WTC11 (cell line): ENCODE results near the gene AQP7. TPM values are rescaled to one million over a fixed set of nuclear protein-coding genes. Genes with fewer than 3 reads are reported as not detected.
A peak's percentile ranks its signal among the peaks of the same experiment; 100 is the strongest.
"Not testable (repeated sequence)": the region's sequence is repeated elsewhere in the genome, so short reads cannot be mapped to it uniquely, and the experiment has no call there.

ENCODE experiments used
- ATAC-seq: fragments of 200-7000 bp; cut with Tn5 transposase; 2 replicates; pipeline ENCODE4 v1.10.0; 2021; ENCODE audit warnings: mild to moderate bottlenecking, moderate library complexity
- CTCF ChIA-PET: fragments of 300-600 bp; sonication (Branson Sonifier 250); formaldehyde crosslinking; loops from one replicate; lab custom pipeline; 2021; ENCODE audit warnings: antibody characterized with exemption; lab: Charles Lee
- POLR2A ChIA-PET: fragments of 350-600 bp; sonication (Branson Sonifier 250); formaldehyde crosslinking; loops from one replicate; lab custom pipeline; 2021; ENCODE audit warnings: antibody characterized with exemption; lab: Charles Lee
- DNase-seq: peaks from one replicate; pipeline ENCODE4 v3.0.0; 2021; ENCODE audit warnings: low spot score
- H3K27ac Mint-ChIP-seq: 2 replicates; pipeline ENCODE4 v1.8.0; 2021; ENCODE audit warnings: mixed read lengths
- H3K27me3 Mint-ChIP-seq: 2 replicates; pipeline ENCODE4 v1.8.0; 2021; ENCODE audit warnings: low read depth, mild to moderate bottlenecking, moderate library complexity, mixed read lengths
- H3K36me3 Mint-ChIP-seq: 2 replicates; pipeline ENCODE4 v1.8.0; 2021; ENCODE audit warnings: mixed read lengths
- H3K4me1 Mint-ChIP-seq: 2 replicates; pipeline ENCODE4 v1.8.0; 2022; ENCODE audit warnings: mixed read lengths
- H3K4me3 Mint-ChIP-seq: 2 replicates; pipeline ENCODE4 v1.8.0; 2021; ENCODE audit warnings: mild to moderate bottlenecking, moderate library complexity, mixed read lengths
- H3K9me3 Mint-ChIP-seq: 2 replicates; pipeline ENCODE4 v1.8.0; 2021; ENCODE audit warnings: mixed read lengths
- FOXJ3 ChIP-seq: sonication (generic); formaldehyde crosslinking; IDR thresholded peaks from 2 replicates; pipeline ENCODE4 v1.9.0; 2021; ENCODE audit warnings: missing genetic modification reagents, mild to moderate bottlenecking, borderline replicate concordance
- ZNF263 ChIP-seq: sonication (generic); formaldehyde crosslinking; IDR thresholded peaks from 2 replicates; pipeline ENCODE4 v1.8.1; 2022; ENCODE audit warnings: low read depth, mild to moderate bottlenecking, moderate library complexity, missing genetic modification reagents
- ZNF532 ChIP-seq: fragments of 250-450 bp; sonication (Bioruptor Pico); IDR thresholded peaks from 2 replicates; pipeline ENCODE4 v1.9.0; 2021; ENCODE audit warnings: mild to moderate bottlenecking, borderline replicate concordance
- ZNF671 ChIP-seq: fragments of 250-450 bp; sonication (Bioruptor Pico); IDR thresholded peaks from 2 replicates; pipeline ENCODE4 v1.8.0; 2021; ENCODE audit warnings: mild to moderate bottlenecking
- total RNA-seq: library from RNA; stranded (reverse); gene quantifications from 3 replicates; pipeline ENCODE4 v1.2.3, GENCODE V29; 2021

Gene AQP7
- total RNA-seq, 1 experiment from 2014 or later = 0.17 TPM

GRCh38 chr9:33401809-33402208, 559 bp downstream of the AQP7 start:
- H3K4me3 Mint-ChIP-seq, DNase-seq, H3K27me3 Mint-ChIP-seq, H3K27ac Mint-ChIP-seq, H3K9me3 Mint-ChIP-seq, ATAC-seq, H3K4me1 Mint-ChIP-seq, H3K36me3 Mint-ChIP-seq, CTCF ChIA-PET, POLR2A ChIA-PET: not testable (repeated sequence)

- ATAC-seq, H3K27ac Mint-ChIP-seq, DNase-seq, POLR2A ChIA-PET, H3K36me3 Mint-ChIP-seq, H3K9me3 Mint-ChIP-seq, H3K27me3 Mint-ChIP-seq, H3K4me1 Mint-ChIP-seq, H3K4me3 Mint-ChIP-seq: not testable (repeated sequence)
- CTCF ChIA-PET = interaction anchor here (0.8 to 1.5 kb wide), 4 partner anchors 17 to 67 kb away, joined by 3 to 7 read pairs (median 6); no protein-coding TSS in a partner anchor
These were observed 3.3 kb downstream of the AQP7 start for GRCh38 chr9:33399047-33399446.

- not testable (repeated sequence) for H3K36me3 Mint-ChIP-seq
These were observed 4.6 kb downstream of the AQP7 start for GRCh38 chr9:33397801-33398200.

GRCh38 chr9:33395159-33395879, 7.0 kb downstream of the AQP7 start:
- DNase-seq, H3K4me3 Mint-ChIP-seq, H3K27me3 Mint-ChIP-seq, POLR2A ChIA-PET, ATAC-seq, H3K36me3 Mint-ChIP-seq, H3K9me3 Mint-ChIP-seq, H3K27ac Mint-ChIP-seq: not testable (repeated sequence)
- CTCF ChIA-PET = interaction anchor here (0.6 to 1.4 kb wide), 4 partner anchors 19 to 58 kb away, joined by 3 to 5 read pairs (median 4); partner anchors contain the start of gene AQP3
- H3K4me1 Mint-ChIP-seq = peaks cover 12% of the 10 kb centered on the region

More at GRCh38 chr9:33397801-33398200, 4.6 kb downstream of the AQP7 start:
- H3K9me3 Mint-ChIP-seq, POLR2A ChIA-PET, H3K4me3 Mint-ChIP-seq, H3K27ac Mint-ChIP-seq, H3K27me3 Mint-ChIP-seq, ATAC-seq, H3K4me1 Mint-ChIP-seq, DNase-seq: not testable (repeated sequence)
- CTCF ChIA-PET = interaction anchor here (1.5 kb wide), 1 partner anchor 23 kb away, joined by 7 read pairs; no protein-coding TSS in a partner anchor

GRCh38 chr9:33393986-33394385, 8.4 kb downstream of the AQP7 start:
- H3K4me3 Mint-ChIP-seq, POLR2A ChIA-PET, ATAC-seq, H3K36me3 Mint-ChIP-seq, DNase-seq, H3K9me3 Mint-ChIP-seq, H3K27me3 Mint-ChIP-seq: not testable (repeated sequence)
- Mint-ChIP-seq H3K4me1 (peaks cover 17% of the 10 kb centered on the region), H3K27ac (peak overlapping the region; percentile 13)
- CTCF ChIA-PET = interaction anchor here (1.2 to 3.1 kb wide), 3 partner anchors 10 to 22 kb away, joined by 4 to 12 read pairs (median 4); partner anchors contain the start of gene AQP7

- Mint-ChIP-seq H3K4me1 (peaks cover 17% of the 10 kb centered on the region), H3K9me3 (no peaks in the 10 kb centered on the region), H3K27me3 (no peaks in the 10 kb centered on the region), H3K27ac (peak overlapping the region; percentile 13; the same call in 1 of the 2 replicates), H3K4me3 (no peak overlapping the region), H3K36me3 (no peaks in the 10 kb centered on the region)
- CTCF ChIA-PET = interaction anchor here (1.5 to 3.1 kb wide), 3 partner anchors 10 to 22 kb away, joined by 4 to 12 read pairs (median 4); partner anchors contain the start of gene AQP7
- POLR2A ChIA-PET = no interaction called here
- ATAC-seq (no peak), DNase-seq (no peak)
- TF ChIP-seq ZNF263 (no peak), FOXJ3 (CRISPR knock-in tag) (no peak), ZNF532 (CRISPR knock-in tag) (no peak), ZNF671 (no peak)
These were observed 8.8 kb downstream of the AQP7 start for GRCh38 chr9:33393581-33393980.

GRCh38 chr9:33392591-33393021, 9.8 kb downstream of the AQP7 start:
- peaks cover 27% of the 10 kb centered on the region for H3K4me1 Mint-ChIP-seq
- H3K27me3 Mint-ChIP-seq, H3K9me3 Mint-ChIP-seq, H3K36me3 Mint-ChIP-seq, H3K27ac Mint-ChIP-seq, ATAC-seq, H3K4me3 Mint-ChIP-seq, POLR2A ChIA-PET, DNase-seq: not testable (repeated sequence)
- CTCF ChIA-PET = interaction anchor here (0.5 to 3.1 kb wide), 5 partner anchors 11 to 91 kb away, joined by 4 to 17 read pairs (median 8); partner anchors contain the start of gene AQP7
